Progenitor cell of endocrine pancreas (in vitro differentiated cells): Measurements from ENCODE around the gene ZNF521. TPM values are rescaled to one million over a fixed set of nuclear protein-coding genes. Genes with fewer than 3 reads are reported as not detected.

Experiments
- DNase-seq: peaks from one replicate; pipeline ENCODE4 v3.0.0; 2021; ENCODE audit warnings: low spot score; ENCODE audit not compliant: unreplicated experiment
- H3K27ac Mint-ChIP-seq: 2 replicates; pipeline ENCODE4 v1.8.0; 2021; ENCODE audit warnings: mild to moderate bottlenecking, moderate library complexity, mixed read lengths
- H3K27me3 Mint-ChIP-seq: 2 replicates; pipeline ENCODE4 v1.8.0; 2021; ENCODE audit warnings: mixed read lengths
- H3K36me3 Mint-ChIP-seq: 2 replicates; pipeline ENCODE4 v1.8.0; 2022; ENCODE audit warnings: mixed read lengths; ENCODE audit not compliant: insufficient read depth
- H3K4me1 Mint-ChIP-seq: 2 replicates; pipeline ENCODE4 v1.8.0; 2021; ENCODE audit warnings: low read depth, mixed read lengths
- H3K4me3 Mint-ChIP-seq: 2 replicates; pipeline ENCODE4 v1.8.0; 2021; ENCODE audit warnings: low read depth, mild to moderate bottlenecking, moderate library complexity, mixed read lengths
- H3K9me3 Mint-ChIP-seq: 2 replicates; pipeline ENCODE4 v1.8.0; 2021; ENCODE audit warnings: low read depth, mixed read lengths
- CTCF ChIP-seq: fragments of 200-600 bp; sonication (generic); IDR thresholded peaks from one replicate; pipeline ENCODE4 v1.5.0; 2021; ENCODE audit warnings: antibody characterized with exemption, mild to moderate bottlenecking; ENCODE audit not compliant: unreplicated experiment
- total RNA-seq: library from RNA; stranded (reverse); gene quantifications from 2 replicates; pipeline ENCODE4 v1.2.1, GENCODE V29; 2021

Gene ZNF521
- total RNA-seq, 1 donor from 2014 or later = 39.1 TPM

DNA sequence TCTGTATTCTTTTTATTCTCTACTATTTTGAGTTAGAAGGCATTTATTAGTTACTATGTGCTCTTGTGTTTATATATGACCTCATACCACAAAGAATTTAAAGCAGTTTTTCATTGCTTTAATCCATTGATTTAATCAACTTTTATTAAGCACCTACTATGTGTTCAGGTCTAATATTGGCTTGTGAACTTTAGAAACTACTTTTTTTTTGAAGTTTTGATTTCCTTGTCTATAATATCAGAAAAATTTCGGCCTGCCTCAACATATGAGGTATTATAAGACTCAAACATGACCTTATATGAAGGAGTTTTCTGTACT lies 117.7 kb downstream of the ZNF521 start:
- peaks cover 30% of the 10 kb centered on the region for H3K4me1 Mint-ChIP-seq
- H3K27me3 Mint-ChIP-seq = peaks cover 39% of the 10 kb centered on the region
- H3K36me3 Mint-ChIP-seq = no peaks in the 10 kb centered on the region
- no peak overlapping the region for H3K4me3 Mint-ChIP-seq
- TF ChIP-seq CTCF = no peak
- DNase-seq = no peak
- H3K9me3 Mint-ChIP-seq = no peaks in the 10 kb centered on the region
- H3K27ac Mint-ChIP-seq = no peak overlapping the region

- TF ChIP-seq CTCF = no peak
- Mint-ChIP-seq H3K4me3 (no peak overlapping the region), H3K9me3 (no peaks in the 10 kb centered on the region), H3K36me3 (no peaks in the 10 kb centered on the region), H3K4me1 (peaks cover 33% of the 10 kb centered on the region), H3K27ac (peak overlapping the region; percentile 30), H3K27me3 (peaks cover 42% of the 10 kb centered on the region)
- DNase-seq = no peak
Measured at GRCh38 chr18:25233528-25234321, 118.2 kb downstream of the ZNF521 start.

- TF ChIP-seq CTCF = no peak
- Mint-ChIP-seq H3K27me3 (peaks cover 47% of the 10 kb centered on the region), H3K36me3 (peaks cover 6% of the 10 kb centered on the region), H3K27ac (no peak overlapping the region), H3K4me1 (peaks cover 40% of the 10 kb centered on the region), H3K9me3 (no peaks in the 10 kb centered on the region), H3K4me3 (no peak overlapping the region)
- no peak for DNase-seq
Measured at GRCh38 chr18:25231327-25231691, 120.7 kb downstream of the ZNF521 start.

- H3K4me1 Mint-ChIP-seq = peaks cover 40% of the 10 kb centered on the region
- H3K4me3 Mint-ChIP-seq = no peak overlapping the region
- H3K36me3 Mint-ChIP-seq = peaks cover 8% of the 10 kb centered on the region
- H3K27me3 Mint-ChIP-seq = peaks cover 47% of the 10 kb centered on the region
- no peak for TF ChIP-seq CTCF
- H3K27ac Mint-ChIP-seq = no peak overlapping the region
- DNase-seq = no peak
- H3K9me3 Mint-ChIP-seq = no peaks in the 10 kb centered on the region
Measured at GRCh38 chr18:25230658-25231326, 121.2 kb downstream of the ZNF521 start.

DNA sequence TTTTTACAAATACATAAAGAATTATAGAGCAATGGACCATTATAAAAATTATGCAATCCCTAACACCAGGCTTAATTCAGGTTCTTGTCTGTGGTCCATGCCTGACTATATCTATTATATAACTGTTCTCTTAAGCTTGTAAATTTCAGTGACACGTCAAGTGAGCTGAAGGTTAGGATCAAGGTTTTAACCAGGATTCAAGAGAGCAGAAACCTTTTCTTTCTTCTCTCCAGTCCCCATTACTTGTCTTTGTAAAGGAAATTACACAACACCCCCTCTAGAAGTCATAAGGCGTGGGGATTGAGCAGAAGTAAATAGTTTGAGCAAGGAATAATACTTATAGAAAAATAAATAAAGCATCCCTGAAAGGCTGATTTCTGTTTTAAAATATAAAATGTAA lies 122.0 kb downstream of the ZNF521 start:
- Mint-ChIP-seq H3K4me1 (peaks cover 35% of the 10 kb centered on the region), H3K27ac (no peak overlapping the region), H3K9me3 (no peaks in the 10 kb centered on the region), H3K4me3 (no peak overlapping the region), H3K27me3 (peaks cover 51% of the 10 kb centered on the region), H3K36me3 (peaks cover 16% of the 10 kb centered on the region)
- no peak for TF ChIP-seq CTCF
- DNase-seq = no peak
